GM12891 (cell line): Measurements from ENCODE around the gene GNAI1. TPM values are rescaled to one million over a fixed set of nuclear protein-coding genes. Genes with fewer than 3 reads are reported as not detected.

ENCODE experiments used
- DNase-seq: peaks from one replicate; pipeline ENCODE4 v3.0.0; 2011; ENCODE audit warnings: low spot score; ENCODE audit not compliant: insufficient read length
- FAIRE-seq: peaks from 2 replicates; lab custom pipeline; 2011; peaks lifted over from hg19 to GRCh38; lab: Jason Lieb, UNC
- PAX5 ChIP-seq: IDR thresholded peaks from 2 replicates; pipeline ENCODE4 v1.6.1; 2011; ENCODE audit warnings: low read length, moderate library complexity, mild to moderate bottlenecking; ENCODE audit not compliant: insufficient read depth, severe bottlenecking
- POLR2A ChIP-seq: IDR thresholded peaks from 2 replicates; pipeline ENCODE4 v1.6.1; 2011; ENCODE audit warnings: low read depth, low read length, control low read depth
- POLR2AphosphoS5 ChIP-seq: IDR thresholded peaks from 2 replicates; pipeline ENCODE4 v1.6.1; 2011; ENCODE audit warnings: low read depth, low read length, control low read depth
- POU2F2 ChIP-seq: IDR thresholded peaks from 2 replicates; pipeline ENCODE4 v1.6.1; 2011; ENCODE audit warnings: low read depth, mild to moderate bottlenecking, control low read depth, low read length, moderate library complexity
- SPI1 ChIP-seq: IDR thresholded peaks from 2 replicates; pipeline ENCODE4 v1.6.1; 2011; ENCODE audit warnings: low read depth, low read length, control low read depth
- TAF1 ChIP-seq: IDR thresholded peaks from 2 replicates; pipeline ENCODE4 v1.6.1; 2011; ENCODE audit warnings: low read depth, low read length, control low read depth
- polyA plus RNA-seq: library from polyadenylated mRNA; unstranded; fragments of >200 nt; gene quantifications from one replicate; pipeline ENCODE4 v1.2.1, GENCODE V29; 2012; ENCODE audit warnings: low read depth, missing spikeins, inconsistent platforms; ENCODE audit not compliant: missing spikeins

The GNAI1 gene
- polyA plus RNA-seq: not detected

GRCh38 chr7:80134536-80135308, at the start of gene GNAI1:
TSS of gene GNAI1 (plus strand) at chr7:80134831. CDS start at chr7:80135161, 330 bp downstream.
- TF ChIP-seq PAX5 (no peak), TAF1 (no peak), POU2F2 (no peak), SPI1 (no peak), POLR2AphosphoS5 (no peak), POLR2A (no peak)
- DNase-seq: no peak
- FAIRE-seq: no peak

DNA sequence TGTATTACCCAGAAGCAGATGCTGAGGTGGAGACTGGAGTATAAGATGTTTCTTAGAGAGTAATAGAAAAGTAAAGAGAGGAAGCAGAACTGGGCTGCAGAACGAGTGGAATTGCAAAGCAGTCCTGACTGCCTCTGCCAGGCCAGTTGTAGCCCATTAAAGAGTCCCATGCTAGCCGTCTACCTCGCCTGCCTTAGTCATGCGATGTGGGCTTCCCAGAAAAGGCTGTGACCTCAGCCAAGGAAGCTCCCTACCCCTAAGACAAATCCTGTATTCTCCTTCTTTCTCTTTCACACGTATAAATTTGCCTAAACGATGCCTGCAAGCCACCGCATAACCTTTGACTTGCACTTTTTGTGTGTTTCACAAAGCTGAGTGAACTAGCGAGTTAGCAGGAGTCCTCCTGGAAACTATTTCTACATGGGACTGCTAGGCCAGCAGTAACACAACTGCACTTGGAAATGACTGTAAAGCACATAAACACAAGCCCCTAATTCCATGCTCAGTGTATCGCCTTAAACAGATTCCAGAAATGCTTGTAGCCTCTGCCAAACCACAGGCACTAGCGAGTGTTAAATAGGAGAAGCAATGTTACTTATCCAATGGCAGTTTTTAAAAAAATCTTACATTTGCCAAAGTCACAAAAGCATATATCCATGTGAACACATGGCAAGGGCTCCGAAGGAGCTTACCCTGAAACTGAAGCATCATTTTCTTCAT, 47.4 kb upstream of the GNAI1 start:
- no peak for TF ChIP-seq POLR2A
- TF ChIP-seq PAX5: no peak
- no peak for TF ChIP-seq POLR2AphosphoS5
- no peak for TF ChIP-seq TAF1
- no peak for TF ChIP-seq POU2F2
- no peak for TF ChIP-seq SPI1
- FAIRE-seq (no peak), DNase-seq (no peak)

DNA sequence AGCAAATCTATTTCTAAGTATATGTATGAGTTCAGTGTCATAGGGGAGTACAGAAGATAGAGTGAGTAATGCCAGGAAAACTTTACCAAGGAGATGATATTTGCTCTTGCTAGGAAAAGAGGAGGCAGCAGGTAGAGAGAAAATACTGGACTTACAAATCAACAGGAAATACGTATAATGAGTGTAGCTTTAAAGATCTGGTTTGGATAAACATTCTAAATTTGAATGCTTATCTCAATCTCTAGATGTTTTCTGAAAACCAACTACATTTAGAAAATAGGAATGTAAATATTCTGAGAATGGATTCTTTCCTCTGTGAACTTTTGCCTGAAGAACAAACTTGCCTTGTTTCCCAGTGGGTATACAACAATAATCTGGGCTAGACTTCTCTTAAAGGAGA, 46.9 kb upstream of the GNAI1 start:
- FAIRE-seq: no peak
- TF ChIP-seq POLR2AphosphoS5 (no peak), POU2F2 (no peak), PAX5 (no peak), TAF1 (no peak), SPI1 (no peak), POLR2A (no peak)
- DNase-seq: no peak

GRCh38 chr7:80088705-80089104, 45.9 kb upstream of the GNAI1 start:
- FAIRE-seq (no peak), DNase-seq (no peak)
- no peak for TF ChIP-seq TAF1

DNA sequence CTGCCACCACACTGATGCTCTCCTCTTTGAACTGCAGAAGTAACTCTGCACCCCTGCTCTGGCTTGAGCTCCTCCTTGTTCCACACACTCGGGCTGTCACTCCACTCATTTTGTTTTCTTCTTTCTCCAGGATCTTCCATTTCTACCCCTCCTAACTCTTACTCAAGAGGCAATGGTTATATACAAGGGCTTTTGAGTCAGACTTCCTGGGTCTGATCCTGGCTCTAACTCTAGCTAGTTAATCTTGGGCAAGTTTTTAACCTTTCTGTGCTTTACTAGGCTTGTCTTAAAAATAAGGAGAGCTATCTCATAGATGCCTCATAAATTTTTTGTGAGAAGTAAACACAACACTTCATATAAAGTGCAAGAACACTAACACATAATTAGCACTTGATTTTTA, 45.3 kb upstream of the GNAI1 start:
- DNase-seq (no peak), FAIRE-seq (no peak)
- no peak for TF ChIP-seq TAF1
- TF ChIP-seq SPI1: no peak
- TF ChIP-seq POU2F2: no peak
- no peak for TF ChIP-seq POLR2A
- TF ChIP-seq POLR2AphosphoS5: no peak
- TF ChIP-seq PAX5: no peak

DNA sequence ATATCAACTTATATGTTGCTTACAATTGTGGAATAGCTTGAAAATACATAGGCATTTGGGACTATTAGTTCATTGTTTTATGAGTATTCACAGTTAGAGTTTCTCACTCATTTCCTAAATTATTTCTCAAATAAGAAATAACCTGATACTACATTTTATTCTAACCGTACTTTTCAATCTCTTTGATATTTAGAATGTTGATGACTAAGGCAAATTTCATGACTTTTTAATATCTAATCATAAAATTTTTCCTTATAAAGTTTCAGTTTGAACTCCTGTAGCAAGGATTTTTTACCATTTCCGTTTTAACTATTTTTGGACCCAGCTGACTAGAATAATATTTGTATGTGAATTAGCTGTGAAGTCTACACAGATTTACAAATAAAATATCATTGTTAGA, 41.3 kb upstream of the GNAI1 start:
- TF ChIP-seq PAX5: no peak
- no peak for TF ChIP-seq POLR2A
- TF ChIP-seq POU2F2: no peak
- no peak for TF ChIP-seq SPI1
- no peak for TF ChIP-seq TAF1
- no peak for FAIRE-seq
- DNase-seq: no peak

DNA sequence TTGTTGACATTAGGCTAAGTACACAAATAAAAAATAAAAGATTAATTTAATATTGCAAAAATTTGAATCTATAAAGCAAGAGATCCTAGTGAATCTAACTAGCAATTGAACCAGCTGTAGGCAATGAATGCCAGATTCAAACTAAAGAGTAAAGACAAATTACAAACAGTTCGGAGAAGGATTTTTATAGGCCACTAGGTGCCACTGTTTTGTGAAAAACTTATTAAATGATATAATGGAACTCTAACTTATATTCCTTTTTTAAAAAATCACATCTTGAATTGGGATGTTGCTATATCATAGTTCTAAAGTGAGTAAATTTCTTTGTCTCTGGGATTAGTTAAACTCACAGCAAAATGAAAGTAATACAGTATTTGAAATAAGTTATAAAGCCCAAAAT, 39.1 kb upstream of the GNAI1 start:
- FAIRE-seq: no peak
- no peak for DNase-seq
- TF ChIP-seq POLR2AphosphoS5 (no peak), POLR2A (no peak), POU2F2 (no peak), SPI1 (no peak), TAF1 (no peak), PAX5 (no peak)

DNA sequence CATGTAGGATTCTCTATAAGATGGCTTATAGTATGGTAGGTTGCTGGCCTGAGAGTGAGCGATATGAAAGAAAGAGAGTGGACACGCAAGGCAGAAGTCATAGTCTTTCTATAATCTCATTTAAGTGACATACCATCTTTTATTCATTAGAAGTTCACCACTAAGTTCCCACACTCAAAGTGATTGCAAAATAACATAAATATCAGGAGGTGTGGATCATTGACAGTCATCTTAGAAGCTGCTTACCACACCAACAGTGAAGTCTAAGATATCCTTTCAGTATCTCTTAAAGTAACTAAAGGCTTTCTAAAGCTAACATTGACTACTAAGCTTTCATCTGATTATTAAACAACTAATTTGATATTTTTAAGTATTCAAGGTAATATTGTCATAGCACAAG, 36.9 kb upstream of the GNAI1 start:
- FAIRE-seq: no peak
- no peak for DNase-seq
- TF ChIP-seq TAF1 (no peak), SPI1 (no peak), POLR2A (no peak), PAX5 (no peak), POU2F2 (no peak), POLR2AphosphoS5 (no peak)

GRCh38 chr7:80098795-80099194, 35.8 kb upstream of the GNAI1 start:
- DNase-seq (no peak), FAIRE-seq (no peak)
- TF ChIP-seq SPI1: no peak
- TF ChIP-seq PAX5: no peak
- no peak for TF ChIP-seq TAF1
- TF ChIP-seq POLR2A: no peak
- no peak for TF ChIP-seq POU2F2
- TF ChIP-seq POLR2AphosphoS5: no peak

DNA sequence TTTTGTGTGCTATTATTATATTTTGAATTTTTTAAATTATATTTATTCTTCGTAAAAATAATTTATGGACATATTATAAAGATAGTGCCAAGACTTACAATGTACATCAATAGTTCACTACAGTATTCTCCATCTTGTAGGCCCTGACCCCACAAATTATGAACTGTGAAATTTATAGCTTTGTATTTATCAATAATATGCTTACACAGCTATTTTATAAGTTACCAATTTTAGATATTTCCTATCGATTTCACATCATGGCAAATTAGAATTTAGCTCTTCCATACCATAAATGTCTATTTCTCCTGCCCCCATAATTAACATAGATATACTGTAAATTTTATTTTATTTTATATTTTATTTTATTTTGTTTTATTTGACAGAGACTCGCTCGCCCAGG, 34.4 kb upstream of the GNAI1 start:
- TF ChIP-seq TAF1 (no peak), POLR2A (no peak), SPI1 (no peak), POLR2AphosphoS5 (no peak), POU2F2 (no peak), PAX5 (no peak)
- no peak for DNase-seq
- FAIRE-seq: no peak
